ENCODE measurements around the gene ANKRD18B.
"Not testable (repeated sequence)": the region's sequence is repeated elsewhere in the genome, so short reads cannot be mapped to it uniquely, and the experiment has no call there.

- TF ChIP-seq CTCF (IDR thresholded peaks at IDR 0.05 in 8 of 11, conservative IDR thresholded peaks at IDR 0.05 in 3 of 11); POLR2A (IDR thresholded peaks at IDR 0.05): not testable (repeated sequence)
These were observed 72.9 kb downstream of the ANKRD18B start for GRCh38 chr9:33596974-33597373.

Measured in spleen (tissue), 7 donors.